Body of pancreas (tissue), 4 donors: ENCODE results near the gene MC2R.

Experiments used
- POLR2A ChIP-seq, 3 donors: fragments of 450-650 bp; IDR thresholded peaks; one replicate each; pipeline ENCODE4 v1.6.1; 2016; ENCODE audit warnings: antibody characterized with exemption in 3 of 3, mild to moderate bottlenecking in 2 of 3
- TF ChIP-seq, protein P1 (sequence below), 7 experiments: fragments of 450-650 bp in 4 of 7; fragments of 200-600 bp in 3 of 7; sonication (generic) in 3 of 7; IDR thresholded peaks; one replicate each; pipeline ENCODE4 v1.5.1; 2016 to 2019; ENCODE audit warnings: antibody characterized with exemption in 7 of 7

DNA sequence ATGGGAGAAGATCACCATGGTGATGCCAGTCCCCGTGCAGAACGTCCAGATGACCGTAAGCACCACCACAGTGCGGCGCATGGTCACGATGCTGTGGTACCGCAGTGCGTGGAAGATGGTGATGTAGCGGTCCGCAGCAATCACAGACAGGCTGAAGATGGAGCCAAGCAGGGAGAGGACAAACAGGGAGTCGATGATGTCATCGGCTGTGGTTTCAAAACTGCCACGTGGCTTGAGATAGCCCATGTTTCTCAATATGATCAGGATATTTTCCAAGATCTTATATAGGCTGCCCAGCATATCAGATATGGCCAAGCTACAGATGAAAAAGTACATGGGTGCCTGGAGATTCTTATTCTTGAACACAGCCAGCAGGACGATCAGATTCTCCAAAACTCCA is 30.3 kb downstream of the MC2R start:
- TF ChIP-seq POLR2A (IDR thresholded peaks at IDR 0.05) = no peak
- TF ChIP-seq, protein P1, sequence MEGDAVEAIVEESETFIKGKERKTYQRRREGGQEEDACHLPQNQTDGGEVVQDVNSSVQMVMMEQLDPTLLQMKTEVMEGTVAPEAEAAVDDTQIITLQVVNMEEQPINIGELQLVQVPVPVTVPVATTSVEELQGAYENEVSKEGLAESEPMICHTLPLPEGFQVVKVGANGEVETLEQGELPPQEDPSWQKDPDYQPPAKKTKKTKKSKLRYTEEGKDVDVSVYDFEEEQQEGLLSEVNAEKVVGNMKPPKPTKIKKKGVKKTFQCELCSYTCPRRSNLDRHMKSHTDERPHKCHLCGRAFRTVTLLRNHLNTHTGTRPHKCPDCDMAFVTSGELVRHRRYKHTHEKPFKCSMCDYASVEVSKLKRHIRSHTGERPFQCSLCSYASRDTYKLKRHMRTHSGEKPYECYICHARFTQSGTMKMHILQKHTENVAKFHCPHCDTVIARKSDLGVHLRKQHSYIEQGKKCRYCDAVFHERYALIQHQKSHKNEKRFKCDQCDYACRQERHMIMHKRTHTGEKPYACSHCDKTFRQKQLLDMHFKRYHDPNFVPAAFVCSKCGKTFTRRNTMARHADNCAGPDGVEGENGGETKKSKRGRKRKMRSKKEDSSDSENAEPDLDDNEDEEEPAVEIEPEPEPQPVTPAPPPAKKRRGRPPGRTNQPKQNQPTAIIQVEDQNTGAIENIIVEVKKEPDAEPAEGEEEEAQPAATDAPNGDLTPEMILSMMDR (IDR thresholded peaks at IDR 0.05) = no peak
